Effector memory CD8-positive, alpha-beta T cell (primary cell): Measurements from ENCODE around the gene CDK14.

Source experiments
- ATAC-seq: fragments of 150-1000 bp; cut with Tn5 transposase; replicated peaks from 2 replicates; pipeline ENCODE4 v1.10.0; 2021; ENCODE audit warnings: mild to moderate bottlenecking, moderate library complexity
- DNase-seq, 3 experiments: peaks; one replicate each; pipeline ENCODE4 v3.0.0; 2021
- H3K27ac Mint-ChIP-seq, 2 donors: one replicate each; pipeline ENCODE4 v1.8.0; 2022; ENCODE audit warnings: mild to moderate bottlenecking in 2 of 2, mixed read lengths in 2 of 2, moderate library complexity in 2 of 2
- H3K27me3 Mint-ChIP-seq, 2 donors: one replicate each; pipeline ENCODE4 v1.8.0; 2022; ENCODE audit warnings: mixed read lengths in 2 of 2
- H3K36me3 Mint-ChIP-seq: one replicate; pipeline ENCODE4 v1.8.0; 2022; ENCODE audit warnings: mild to moderate bottlenecking, moderate library complexity, mixed read lengths; ENCODE audit not compliant: insufficient read depth
- H3K4me1 Mint-ChIP-seq, 2 donors: one replicate each; pipeline ENCODE4 v1.8.0; 2022; ENCODE audit warnings: low read depth in 2 of 2, mixed read lengths in 2 of 2
- H3K4me3 Mint-ChIP-seq, 2 donors: one replicate each; pipeline ENCODE4 v1.8.0; 2022; ENCODE audit warnings: mild to moderate bottlenecking in 2 of 2, mixed read lengths in 2 of 2, moderate library complexity in 2 of 2
- H3K9me3 Mint-ChIP-seq, 2 donors: one replicate each; pipeline ENCODE4 v1.8.0; 2022; ENCODE audit warnings: mixed read lengths in 2 of 2

The CDK14 gene

DNA sequence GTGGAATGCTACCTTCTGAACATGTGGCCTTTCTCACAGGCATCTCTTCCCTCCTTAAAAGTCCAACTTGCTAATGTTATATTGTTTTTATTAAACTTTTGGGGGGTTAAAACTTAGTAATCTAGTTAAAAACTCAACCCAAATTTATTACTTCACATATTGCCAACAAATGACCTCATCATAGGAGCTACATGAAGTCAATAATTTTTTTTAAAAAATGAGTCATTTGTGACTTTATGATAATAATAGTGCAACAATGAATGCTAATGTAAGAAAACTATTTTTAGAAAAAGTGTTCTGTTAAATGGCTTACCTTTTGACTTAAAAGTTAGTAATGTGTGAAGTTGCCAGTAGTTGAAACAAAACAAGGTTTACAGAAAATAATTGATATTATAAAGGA, 342.2 kb downstream of the CDK14 start:
- Mint-ChIP-seq H3K4me1 (no peaks in the 10 kb centered on the region), H3K27ac (no peak overlapping the region), H3K27me3 (no peaks in the 10 kb centered on the region), H3K36me3 (no peaks in the 10 kb centered on the region), H3K9me3 (no peaks in the 10 kb centered on the region), H3K4me3 (no peak overlapping the region)
- DNase-seq (no peak), ATAC-seq (no peak)

DNA sequence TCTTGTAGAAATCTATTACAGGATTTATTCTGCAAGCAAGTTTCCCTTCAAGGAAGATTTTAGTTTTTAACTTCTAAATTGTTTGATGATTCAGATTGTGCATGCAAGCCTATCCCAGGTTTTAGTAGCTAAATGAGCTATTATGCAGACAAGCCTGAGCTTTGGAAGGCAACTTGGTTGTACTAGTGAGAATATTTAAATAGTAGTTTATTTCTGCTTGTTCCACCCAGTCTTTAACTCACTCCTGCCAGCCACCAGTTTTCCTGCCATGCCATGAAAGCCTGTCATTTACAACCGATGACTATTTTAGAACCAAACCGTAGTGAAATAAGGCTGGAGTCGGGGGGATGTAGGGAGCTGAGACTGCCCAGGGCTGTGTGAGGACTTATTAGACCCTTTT, 343.5 kb downstream of the CDK14 start:
- Mint-ChIP-seq H3K27me3 (no peaks in the 10 kb centered on the region), H3K36me3 (no peaks in the 10 kb centered on the region), H3K27ac (no peak overlapping the region), H3K4me3 (no peak overlapping the region), H3K4me1 (no peaks in the 10 kb centered on the region), H3K9me3 (peaks cover 0 to under 1% of the 10 kb centered on the region in 2 donors)
- DNase-seq: no peak
- no peak for ATAC-seq

DNA sequence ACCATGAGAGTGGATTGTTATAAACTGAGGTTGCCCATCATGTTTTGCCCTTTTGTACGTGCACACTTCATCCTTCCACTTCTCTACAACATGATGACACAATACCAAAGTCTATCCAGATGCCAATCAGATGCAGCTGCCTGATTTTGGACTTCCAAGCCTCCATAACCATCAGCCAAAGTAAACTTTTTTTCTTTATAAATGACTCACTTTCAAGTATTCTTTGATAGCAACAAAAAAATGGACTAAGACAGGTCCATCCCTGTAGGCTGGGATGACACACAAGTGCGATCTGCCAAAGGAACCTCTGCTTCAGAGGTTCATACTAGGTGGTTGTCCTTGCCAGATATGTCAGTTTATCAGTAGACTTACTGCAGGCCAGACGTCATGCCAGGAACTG, 347.9 kb downstream of the CDK14 start:
- no peak overlapping the region for H3K27ac Mint-ChIP-seq
- no peak for DNase-seq

DNA sequence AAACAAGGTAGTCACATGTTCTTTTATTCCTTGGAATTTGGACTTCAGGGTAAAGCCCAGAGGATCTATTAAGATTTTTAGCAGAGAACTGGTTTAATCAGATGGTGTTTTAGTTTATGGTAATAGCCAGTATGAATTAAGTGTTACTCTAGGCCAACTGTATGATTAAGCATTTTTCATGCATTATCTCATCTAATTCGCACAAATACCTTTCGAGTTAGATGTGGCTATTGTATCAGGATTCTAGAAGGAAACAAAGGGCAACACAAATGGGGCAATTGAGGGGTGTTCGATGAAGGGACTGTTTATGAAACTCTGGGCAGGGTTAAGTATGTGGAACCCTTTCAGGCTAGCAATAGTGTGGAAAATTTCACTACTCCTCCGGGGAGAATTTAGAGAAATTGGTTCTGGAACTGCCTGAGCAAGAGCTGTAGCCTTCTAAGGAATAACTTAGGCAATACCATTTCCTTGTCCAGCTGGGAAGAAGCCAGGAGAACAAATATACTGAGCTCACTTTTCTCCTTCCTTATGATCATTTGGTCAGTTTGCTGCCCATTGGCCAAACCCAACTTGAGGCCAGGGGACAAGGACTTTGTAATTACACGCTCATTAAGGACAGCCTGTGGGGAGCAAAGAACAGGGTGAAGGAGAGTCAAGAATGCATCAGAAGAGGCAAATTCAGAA, 349.1 kb downstream of the CDK14 start:
- Mint-ChIP-seq H3K27me3 (no peaks in the 10 kb centered on the region), H3K9me3 (peaks cover 0 to 9% of the 10 kb centered on the region in 2 donors), H3K27ac (no peak overlapping the region), H3K36me3 (no peaks in the 10 kb centered on the region), H3K4me1 (no peaks in the 10 kb centered on the region), H3K4me3 (no peak overlapping the region)
- no peak for DNase-seq
- ATAC-seq: no peak

More for the DNA sequence above, 347.9 kb downstream of the CDK14 start:
- no peak overlapping the region for H3K4me3 Mint-ChIP-seq
- no peaks in the 10 kb centered on the region for H3K27me3 Mint-ChIP-seq
- no peaks in the 10 kb centered on the region for H3K4me1 Mint-ChIP-seq
- no peaks in the 10 kb centered on the region for H3K36me3 Mint-ChIP-seq
- no peak for ATAC-seq
- H3K9me3 Mint-ChIP-seq: peaks cover 0 to 9% of the 10 kb centered on the region in 2 donors

DNA sequence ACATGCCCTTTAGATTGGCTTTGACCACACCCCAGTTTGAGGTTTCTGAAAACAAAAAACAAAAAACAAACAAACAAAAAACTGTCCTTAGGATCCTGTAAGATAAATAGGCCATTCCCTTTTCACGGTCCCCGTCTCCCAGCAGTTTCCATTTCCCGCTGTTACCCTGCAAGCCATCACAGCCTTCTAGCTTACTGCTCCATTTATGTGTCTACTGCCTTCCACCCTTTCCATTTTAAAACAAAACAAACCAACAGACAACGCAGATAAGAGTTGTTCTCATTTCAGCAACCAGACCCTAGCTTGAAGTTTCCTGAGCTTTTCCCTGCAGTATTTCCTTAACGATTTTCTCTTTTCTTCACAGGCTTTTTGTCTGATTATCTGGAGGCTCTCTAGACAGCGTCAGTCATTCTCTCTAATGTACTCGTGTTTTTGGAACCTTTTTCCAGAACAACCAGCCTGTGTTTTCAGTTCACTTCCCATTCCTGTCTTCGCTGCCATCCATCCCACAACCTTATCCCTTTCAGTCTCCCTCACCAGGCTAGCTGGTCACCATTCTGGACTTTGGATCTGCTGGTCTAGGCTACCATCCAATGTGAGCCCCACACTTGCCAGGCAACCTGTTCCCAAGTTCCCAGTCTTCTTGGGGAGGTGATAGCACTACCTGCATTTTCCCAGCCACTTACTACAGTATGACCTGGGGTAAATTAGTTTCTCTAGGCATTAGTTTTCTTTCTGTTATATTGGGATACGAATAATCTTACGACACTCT, 350.8 kb downstream of the CDK14 start:
- H3K4me1 Mint-ChIP-seq: no peaks in the 10 kb centered on the region
- H3K27me3 Mint-ChIP-seq: no peaks in the 10 kb centered on the region
- no peaks in the 10 kb centered on the region for H3K36me3 Mint-ChIP-seq
- no peak for DNase-seq
- no peak overlapping the region for H3K27ac Mint-ChIP-seq
- H3K4me3 Mint-ChIP-seq: no peak overlapping the region
- H3K9me3 Mint-ChIP-seq: peaks cover 0 to 14% of the 10 kb centered on the region in 2 donors
- no peak for ATAC-seq

DNA sequence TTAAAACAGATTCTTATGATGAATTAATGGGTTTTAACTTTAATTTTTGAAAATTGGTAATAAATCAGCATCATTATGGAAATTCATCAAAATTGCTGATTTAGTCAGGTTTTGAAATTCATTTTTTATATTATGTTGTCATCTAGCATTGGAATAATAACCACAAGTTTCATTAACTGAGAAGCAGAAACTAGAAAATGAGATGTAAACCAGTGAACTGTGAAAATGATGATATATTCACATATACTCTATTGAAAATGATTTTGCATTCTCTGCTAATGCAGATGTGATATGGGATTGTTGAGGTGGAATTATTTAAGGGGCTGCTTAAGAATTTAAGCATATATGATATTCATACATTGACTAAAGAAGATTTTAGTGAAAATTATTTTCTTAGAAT, 352.0 kb downstream of the CDK14 start:
- H3K27me3 Mint-ChIP-seq: no peaks in the 10 kb centered on the region
- ATAC-seq (no peak), DNase-seq (no peak)
- H3K4me3 Mint-ChIP-seq: no peak overlapping the region
- H3K9me3 Mint-ChIP-seq: peaks cover 0 to 14% of the 10 kb centered on the region in 2 donors
- H3K36me3 Mint-ChIP-seq: no peaks in the 10 kb centered on the region
- no peak overlapping the region for H3K27ac Mint-ChIP-seq
- H3K4me1 Mint-ChIP-seq: no peaks in the 10 kb centered on the region

DNA sequence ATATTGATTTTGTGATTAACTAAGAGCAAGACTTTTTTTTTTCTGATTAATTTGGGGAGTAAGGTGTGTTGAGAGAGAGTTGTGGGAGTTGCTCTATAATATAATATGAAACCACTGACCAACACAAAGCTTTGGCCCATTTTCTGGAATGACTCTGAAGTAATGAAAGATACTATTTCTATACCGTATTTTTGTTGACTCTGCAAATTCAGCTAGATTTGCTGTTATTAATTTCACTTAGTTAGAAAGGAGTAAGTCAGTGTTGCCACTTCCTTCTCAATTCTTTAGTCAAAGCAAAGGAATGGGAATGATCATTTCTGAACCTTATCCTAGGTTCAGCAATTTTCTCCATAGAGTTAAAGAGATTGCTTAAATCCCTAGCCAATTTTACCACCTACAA, 355.1 kb downstream of the CDK14 start:
- no peak for DNase-seq
- peaks cover 0 to 12% of the 10 kb centered on the region in 2 donors for H3K9me3 Mint-ChIP-seq
- no peaks in the 10 kb centered on the region for H3K36me3 Mint-ChIP-seq
- ATAC-seq: no peak
- H3K27me3 Mint-ChIP-seq: no peaks in the 10 kb centered on the region
- H3K4me3 Mint-ChIP-seq: no peak overlapping the region
- no peak overlapping the region for H3K27ac Mint-ChIP-seq
- no peaks in the 10 kb centered on the region for H3K4me1 Mint-ChIP-seq

DNA sequence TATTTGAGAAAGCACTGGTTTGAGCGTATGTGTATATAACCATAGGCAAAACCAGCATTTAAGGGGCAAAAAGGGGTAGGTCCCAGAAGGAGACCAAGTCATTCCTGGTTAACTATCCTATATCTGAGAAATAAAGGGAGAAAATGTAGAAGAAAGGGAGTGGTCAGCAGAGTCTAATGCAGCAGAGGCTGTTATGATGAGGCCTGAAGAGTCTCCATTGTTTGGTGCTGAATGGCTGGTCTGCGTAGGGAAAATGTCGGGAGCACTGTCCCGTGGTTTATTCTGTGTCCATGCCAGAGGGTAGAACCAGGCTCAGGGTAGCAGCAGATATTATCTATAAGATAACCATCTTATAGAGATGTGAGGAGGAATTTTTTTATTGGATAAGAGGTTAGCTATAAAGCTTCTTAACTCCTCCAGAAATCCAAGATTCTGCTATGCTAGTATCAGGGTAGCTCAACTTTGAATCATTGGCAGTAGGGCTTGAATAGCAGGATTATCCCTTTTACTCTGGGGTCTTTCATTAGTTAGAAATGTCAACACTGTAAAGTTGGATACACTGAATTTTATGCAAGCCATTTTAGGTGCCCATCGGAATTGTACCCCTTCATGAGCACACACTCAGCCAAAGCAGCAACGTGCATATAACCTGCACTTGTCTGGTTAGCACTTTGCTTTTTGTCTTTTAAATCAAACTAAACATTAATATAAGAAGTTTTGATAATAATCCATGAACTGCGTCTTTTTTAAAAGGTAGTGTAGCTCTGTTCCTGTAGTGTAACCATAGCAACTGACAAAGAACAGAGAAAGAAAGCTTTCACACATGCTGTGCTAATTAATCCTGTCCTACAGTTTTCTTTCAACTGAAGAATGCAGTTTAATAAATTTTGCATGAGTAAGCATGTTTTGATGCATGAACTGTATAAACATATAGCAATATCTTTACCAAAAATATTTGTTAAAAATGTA, 356.1 kb downstream of the CDK14 start:
- Mint-ChIP-seq H3K27ac (no peak overlapping the region), H3K9me3 (peaks cover 0 to 7% of the 10 kb centered on the region in 2 donors), H3K27me3 (no peaks in the 10 kb centered on the region), H3K36me3 (no peaks in the 10 kb centered on the region), H3K4me1 (no peaks in the 10 kb centered on the region), H3K4me3 (no peak overlapping the region)
- DNase-seq (no peak), ATAC-seq (no peak)

DNA sequence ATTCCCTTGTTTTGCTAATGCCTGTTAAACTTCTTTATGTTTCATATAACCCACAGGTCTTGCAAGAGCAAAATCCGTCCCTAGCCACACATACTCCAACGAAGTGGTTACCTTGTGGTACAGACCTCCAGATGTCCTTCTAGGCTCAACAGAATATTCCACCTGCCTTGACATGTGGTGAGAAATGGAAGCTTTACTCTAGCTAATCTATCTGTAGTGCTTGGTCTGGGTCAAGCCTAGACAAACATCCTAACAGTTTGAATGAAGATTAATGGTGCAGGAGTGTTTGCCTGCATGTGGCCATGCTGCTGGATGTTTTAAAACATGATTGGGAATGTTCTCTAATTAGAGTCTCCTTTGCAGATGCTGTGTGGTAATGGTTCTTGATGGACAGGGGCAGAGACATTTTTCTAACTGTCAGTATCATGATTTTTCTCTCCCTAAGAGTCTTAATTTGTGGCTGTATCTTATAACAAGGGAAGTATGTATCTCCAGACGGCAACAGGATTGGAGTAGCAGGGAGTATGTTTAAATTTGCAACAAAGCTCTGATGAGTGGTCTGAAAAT, 359.6 kb downstream of the CDK14 start:
- no peak overlapping the region for H3K4me3 Mint-ChIP-seq
- ATAC-seq: no peak
- H3K27ac Mint-ChIP-seq: no peak overlapping the region
- no peak for DNase-seq
- H3K27me3 Mint-ChIP-seq: no peaks in the 10 kb centered on the region
- H3K9me3 Mint-ChIP-seq: peaks cover 0 to 4% of the 10 kb centered on the region in 2 donors
- no peaks in the 10 kb centered on the region for H3K4me1 Mint-ChIP-seq
- no peaks in the 10 kb centered on the region for H3K36me3 Mint-ChIP-seq

DNA sequence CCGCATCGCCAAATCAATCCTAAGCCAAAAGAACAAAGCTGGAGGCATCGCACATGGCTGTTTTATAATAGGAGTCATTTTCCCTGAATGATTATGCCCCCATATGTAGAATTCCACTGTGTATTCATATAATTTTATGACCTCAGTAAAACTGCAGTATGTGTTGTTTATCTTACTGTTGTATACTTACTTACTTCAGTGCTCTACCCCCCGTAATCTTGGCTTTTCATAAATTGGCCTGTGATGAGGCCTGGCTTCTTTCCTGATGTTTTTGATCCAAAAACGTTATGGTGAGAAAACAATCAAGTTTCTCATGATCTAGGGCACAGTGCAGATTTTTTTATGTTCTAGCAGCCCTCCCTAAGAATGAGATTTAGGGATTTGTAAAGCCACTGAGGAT, 361.8 kb downstream of the CDK14 start:
- no peaks in the 10 kb centered on the region for H3K27me3 Mint-ChIP-seq
- H3K36me3 Mint-ChIP-seq: no peaks in the 10 kb centered on the region
- no peak for DNase-seq
- H3K4me3 Mint-ChIP-seq: no peak overlapping the region
- H3K27ac Mint-ChIP-seq: no peak overlapping the region
- ATAC-seq: no peak
- H3K9me3 Mint-ChIP-seq: peaks cover 0 to 5% of the 10 kb centered on the region in 2 donors
- H3K4me1 Mint-ChIP-seq: no peaks in the 10 kb centered on the region

DNA sequence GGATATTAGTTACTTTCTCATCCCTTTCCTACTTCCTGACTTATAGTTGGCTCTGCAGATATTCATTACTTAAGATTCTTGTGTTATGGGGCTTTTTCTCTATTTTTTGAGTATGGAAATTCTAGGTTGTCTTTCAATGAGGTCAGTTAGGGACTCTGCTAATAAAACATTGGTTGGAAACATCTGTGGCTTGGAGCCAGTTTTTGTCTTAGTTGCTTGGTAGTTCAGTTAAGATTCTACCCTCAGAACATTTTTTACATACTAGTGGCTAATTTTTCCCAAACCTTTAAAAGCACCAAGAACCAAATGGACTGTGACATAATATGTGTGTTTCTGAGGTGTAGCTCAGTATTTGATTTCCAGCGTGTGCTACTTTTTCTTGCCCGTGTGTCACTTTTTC, 362.5 kb downstream of the CDK14 start:
- Mint-ChIP-seq H3K27ac (no peak overlapping the region), H3K4me1 (no peaks in the 10 kb centered on the region), H3K9me3 (peaks cover 4 to 5% of the 10 kb centered on the region in 2 donors), H3K4me3 (no peak overlapping the region), H3K36me3 (no peaks in the 10 kb centered on the region), H3K27me3 (no peaks in the 10 kb centered on the region)
- DNase-seq: no peak
- no peak for ATAC-seq

DNA sequence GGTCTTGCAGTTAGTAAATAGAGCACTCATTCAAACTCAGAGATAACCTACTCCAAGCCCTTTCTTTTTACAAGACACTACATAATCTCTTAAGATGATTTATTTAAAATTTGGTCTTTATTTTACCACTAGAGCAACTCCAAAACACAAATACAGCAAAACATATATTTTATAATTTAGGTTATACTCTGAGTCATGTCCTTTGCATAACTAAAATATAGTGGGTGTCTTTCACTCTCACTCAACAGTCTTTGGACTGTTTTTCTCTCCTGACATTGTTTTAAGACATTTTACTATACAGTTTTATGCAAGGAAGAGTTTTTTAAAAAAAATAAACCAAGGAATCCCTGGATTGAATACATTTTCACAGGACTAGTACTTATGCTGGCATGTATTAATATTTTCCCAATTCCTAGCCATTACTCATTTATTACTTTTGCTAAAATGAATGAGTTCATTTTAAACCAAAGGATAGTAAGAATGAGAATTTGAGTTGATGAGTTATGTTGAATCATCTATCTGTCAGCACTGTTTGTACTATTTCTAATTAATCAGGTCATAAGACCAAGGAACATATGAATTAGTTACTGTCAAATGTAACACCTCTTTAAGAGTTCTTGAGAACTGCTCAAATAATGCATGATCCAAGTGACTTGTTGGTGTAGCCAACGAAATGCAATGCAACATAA, 365.1 kb downstream of the CDK14 start:
- Mint-ChIP-seq H3K4me1 (no peaks in the 10 kb centered on the region), H3K27ac (no peak overlapping the region)
- DNase-seq: no peak

DNA sequence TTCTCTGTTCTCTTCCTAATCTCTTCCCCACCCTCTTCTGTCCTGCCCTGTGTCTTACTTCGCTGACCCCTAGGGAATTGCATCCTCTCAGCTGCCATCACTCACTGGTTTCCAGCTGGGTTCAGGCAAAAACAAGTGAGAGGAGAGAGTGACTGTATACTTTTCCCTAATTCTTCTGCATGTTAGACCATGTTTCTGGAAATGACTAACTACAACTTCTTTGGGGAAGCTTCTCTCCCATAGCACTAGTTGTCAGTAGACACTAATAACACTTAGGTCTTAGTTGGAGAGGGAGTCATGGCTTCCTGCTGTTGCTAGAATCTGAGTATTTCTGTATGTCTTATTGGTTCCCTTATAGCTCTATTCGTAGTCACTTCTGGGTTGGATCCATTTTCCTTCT, 369.1 kb downstream of the CDK14 start:
- no peaks in the 10 kb centered on the region for H3K36me3 Mint-ChIP-seq
- ATAC-seq (no peak), DNase-seq (no peak)
- no peaks in the 10 kb centered on the region for H3K4me1 Mint-ChIP-seq
- H3K4me3 Mint-ChIP-seq: no peak overlapping the region
- no peak overlapping the region for H3K27ac Mint-ChIP-seq
- H3K27me3 Mint-ChIP-seq: no peaks in the 10 kb centered on the region
- peaks cover 7 to 12% of the 10 kb centered on the region in 2 donors for H3K9me3 Mint-ChIP-seq

More for the DNA sequence above, 365.1 kb downstream of the CDK14 start:
- no peaks in the 10 kb centered on the region for H3K36me3 Mint-ChIP-seq
- no peaks in the 10 kb centered on the region for H3K27me3 Mint-ChIP-seq
- peaks cover 3 to 10% of the 10 kb centered on the region in 2 donors for H3K9me3 Mint-ChIP-seq
- no peak for ATAC-seq
- H3K4me3 Mint-ChIP-seq: no peak overlapping the region
